HG03565 (cell line): ENCODE measurements around the gene FADS3.
A peak's percentile ranks its signal among the peaks of the same experiment; 100 is the strongest.

ENCODE experiments used
- ATAC-seq: cut with Tn5 transposase; IDR thresholded peaks from one replicate; pipeline ENCODE4 v1.9.1; 2021; ENCODE audit warnings: mild to moderate bottlenecking, moderate library complexity; ENCODE audit not compliant: unreplicated experiment

FADS3 gene

GRCh38 chr11:61881397-61881796 lies 9.9 kb downstream of the FADS3 start:
- no peak for ATAC-seq

GRCh38 chr11:61880454-61880853 lies 10.9 kb downstream of the FADS3 start:
- ATAC-seq, result no peak

GRCh38 chr11:61880031-61880430 lies 11.3 kb downstream of the FADS3 start:
- ATAC-seq, result no peak

GRCh38 chr11:61879152-61879551 lies 12.2 kb downstream of the FADS3 start:
- no peak for ATAC-seq

- no peak for ATAC-seq
Measured at GRCh38 chr11:61875698-61876097, 15.6 kb downstream of the FADS3 start.

- no peak for ATAC-seq
Measured at GRCh38 chr11:61874853-61875252, 16.5 kb downstream of the FADS3 start.

- no peak for ATAC-seq
Measured at GRCh38 chr11:61874377-61874809, 17.0 kb downstream of the FADS3 start.

- ATAC-seq, result no peak
Measured at GRCh38 chr11:61873588-61874376, 17.6 kb downstream of the FADS3 start.

GRCh38 chr11:61872935-61873565 lies 18.3 kb downstream of the FADS3 start:
- ATAC-seq, result no peak

GRCh38 chr11:61871158-61871597 lies 20.2 kb downstream of the FADS3 start:
- peak; percentile 63 for ATAC-seq

GRCh38 chr11:61870541-61871031 lies 20.8 kb downstream of the FADS3 start:
- no peak for ATAC-seq

GRCh38 chr11:61869708-61870451 lies 21.5 kb downstream of the FADS3 start:
- no peak for ATAC-seq

- ATAC-seq, result no peak
Measured at GRCh38 chr11:61869429-61869707, 22.0 kb downstream of the FADS3 start.

- no peak for ATAC-seq
Measured at GRCh38 chr11:61868571-61869428, 22.5 kb downstream of the FADS3 start.

- no peak for ATAC-seq
Measured at GRCh38 chr11:61866958-61867343, 24.4 kb downstream of the FADS3 start.

- ATAC-seq, result no peak
Measured at GRCh38 chr11:61866231-61866957, 25.0 kb downstream of the FADS3 start.

- ATAC-seq, result no peak
Measured at GRCh38 chr11:61864814-61865775, 26.2 kb downstream of the FADS3 start.

- ATAC-seq, result no peak
Measured at GRCh38 chr11:61863548-61864081, 27.7 kb downstream of the FADS3 start.
